ENCODE results near the gene TEX11. TPM values are rescaled to one million over a fixed set of nuclear protein-coding genes. Genes with fewer than 3 reads are reported as not detected.

TEX11 gene
- total and polyA plus RNA-seq, 5 experiments from 2014 or later = not detected

GRCh38 chrX:70500826-70501225, 407.7 kb downstream of the TEX11 start:
- no peak overlapping the region for H3K27ac Mint-ChIP-seq
- POLR2A ChIA-PET = no interaction called here
- DNase-seq = no peak
- H3K4me3 Mint-ChIP-seq = no peak overlapping the region
- H3K36me3 Mint-ChIP-seq = peaks cover 6 to 37% (median 7%) of the 10 kb centered on the region in 3 donors
- H3K9me3 Mint-ChIP-seq = no peaks in the 10 kb centered on the region
- peaks cover 0 to 2% (median 0%) of the 10 kb centered on the region in 4 donors for H3K4me1 Mint-ChIP-seq
- no peaks in the 10 kb centered on the region for H3K27me3 Mint-ChIP-seq
- no peak for ATAC-seq

- peaks cover 6 to 47% (median 8%) of the 10 kb centered on the region in 3 donors for H3K36me3 Mint-ChIP-seq
- H3K4me1 Mint-ChIP-seq = no peaks in the 10 kb centered on the region
- H3K9me3 Mint-ChIP-seq = no peaks in the 10 kb centered on the region
- POLR2A ChIA-PET = no interaction called here
- ATAC-seq = no peak
- peak overlapping the region in 4 of 10 donors; percentile 46 to 66 (median 52) for H3K27ac Mint-ChIP-seq
- no peaks in the 10 kb centered on the region for H3K27me3 Mint-ChIP-seq
- H3K4me3 Mint-ChIP-seq = no peak overlapping the region
- no peak for DNase-seq
These were observed 410.4 kb downstream of the TEX11 start for GRCh38 chrX:70498129-70498528.

- Mint-ChIP-seq H3K4me3 (no peak overlapping the region), H3K4me1 (peaks cover 0 to 2% (median 0%) of the 10 kb centered on the region in 4 donors), H3K36me3 (peaks cover 6 to 53% (median 9%) of the 10 kb centered on the region in 3 donors), H3K27ac (no peak overlapping the region), H3K27me3 (no peaks in the 10 kb centered on the region), H3K9me3 (no peaks in the 10 kb centered on the region)
- POLR2A ChIA-PET = no interaction called here
- DNase-seq = no peak
- ATAC-seq = no peak
These were observed 411.5 kb downstream of the TEX11 start for GRCh38 chrX:70497026-70497425.

- ATAC-seq (no peak), DNase-seq (no peak)
- Mint-ChIP-seq H3K9me3 (no peaks in the 10 kb centered on the region), H3K27ac (no peak overlapping the region), H3K4me3 (no peak overlapping the region), H3K4me1 (peaks cover 0 to 2% (median 0%) of the 10 kb centered on the region in 4 donors), H3K27me3 (no peaks in the 10 kb centered on the region), H3K36me3 (peaks cover 6 to 57% (median 9%) of the 10 kb centered on the region in 3 donors)
- POLR2A ChIA-PET = no interaction called here
These were observed 412.0 kb downstream of the TEX11 start for GRCh38 chrX:70496491-70496890.

- peaks cover 4 to 49% (median 4%) of the 10 kb centered on the region in 3 donors for H3K36me3 Mint-ChIP-seq
- no peak for ATAC-seq
- H3K9me3 Mint-ChIP-seq = no peaks in the 10 kb centered on the region
- H3K4me3 Mint-ChIP-seq = no peak overlapping the region
- H3K27me3 Mint-ChIP-seq = no peaks in the 10 kb centered on the region
- H3K27ac Mint-ChIP-seq = no peak overlapping the region
- POLR2A ChIA-PET = no interaction called here
- H3K4me1 Mint-ChIP-seq = peaks cover 0 to 2% (median 0%) of the 10 kb centered on the region in 4 donors
- DNase-seq = no peak
These were observed 414.1 kb downstream of the TEX11 start for GRCh38 chrX:70494441-70494840.

- H3K27ac Mint-ChIP-seq = no peak overlapping the region
- H3K27me3 Mint-ChIP-seq = no peaks in the 10 kb centered on the region
- H3K4me3 Mint-ChIP-seq = no peak overlapping the region
- POLR2A ChIA-PET = no interaction called here
- ATAC-seq = no peak
- peaks cover 0 to 57% (median 4%) of the 10 kb centered on the region in 3 donors for H3K36me3 Mint-ChIP-seq
- no peaks in the 10 kb centered on the region for H3K9me3 Mint-ChIP-seq
- peaks cover 0 to 2% (median 0%) of the 10 kb centered on the region in 4 donors for H3K4me1 Mint-ChIP-seq
- DNase-seq = no peak
These were observed 419.7 kb downstream of the TEX11 start for GRCh38 chrX:70488856-70489255.

GRCh38 chrX:70485466-70485865, 423.0 kb downstream of the TEX11 start:
- Mint-ChIP-seq H3K4me1 (peaks cover 0 to 4% (median 0%) of the 10 kb centered on the region in 4 donors), H3K27ac (no peak overlapping the region), H3K9me3 (no peaks in the 10 kb centered on the region), H3K4me3 (no peak overlapping the region), H3K27me3 (no peaks in the 10 kb centered on the region), H3K36me3 (peaks cover 4 to 47% (median 6%) of the 10 kb centered on the region in 3 donors)
- POLR2A ChIA-PET = no interaction called here
- ATAC-seq (no peak), DNase-seq (no peak)

- POLR2A ChIA-PET = no interaction called here
- ATAC-seq = no peak
- Mint-ChIP-seq H3K9me3 (no peaks in the 10 kb centered on the region), H3K27me3 (no peaks in the 10 kb centered on the region), H3K27ac (peak overlapping the region in 1 of 10 donors; percentile 51), H3K4me1 (peaks cover 0 to 4% (median 0%) of the 10 kb centered on the region in 4 donors), H3K4me3 (no peak overlapping the region), H3K36me3 (peaks cover 4 to 39% (median 5%) of the 10 kb centered on the region in 3 donors)
- no peak for DNase-seq
These were observed 426.2 kb downstream of the TEX11 start for GRCh38 chrX:70482300-70482699.

GRCh38 chrX:70481471-70482270, 426.8 kb downstream of the TEX11 start:
- peaks cover 4 to 37% (median 5%) of the 10 kb centered on the region in 3 donors for H3K36me3 Mint-ChIP-seq

GRCh38 chrX:70480660-70481018, 427.9 kb downstream of the TEX11 start:
- POLR2A ChIA-PET = no interaction called here
- no peak overlapping the region for H3K4me3 Mint-ChIP-seq
- ATAC-seq = no peak
- H3K27ac Mint-ChIP-seq = no peak overlapping the region
- peaks cover 4 to 29% (median 5%) of the 10 kb centered on the region in 3 donors for H3K36me3 Mint-ChIP-seq
- DNase-seq = no peak
- H3K4me1 Mint-ChIP-seq = peaks cover 0 to 4% (median 0%) of the 10 kb centered on the region in 4 donors
- H3K9me3 Mint-ChIP-seq = no peaks in the 10 kb centered on the region
- H3K27me3 Mint-ChIP-seq = no peaks in the 10 kb centered on the region

More at GRCh38 chrX:70481471-70482270, 426.8 kb downstream of the TEX11 start:
- POLR2A ChIA-PET = no interaction called here
- no peaks in the 10 kb centered on the region for H3K27me3 Mint-ChIP-seq
- peak overlapping the region in 1 of 10 donors; percentile 51 for H3K27ac Mint-ChIP-seq
- H3K9me3 Mint-ChIP-seq = no peaks in the 10 kb centered on the region
- H3K4me1 Mint-ChIP-seq = peaks cover 0 to 4% (median 0%) of the 10 kb centered on the region in 4 donors
- ATAC-seq (no peak), DNase-seq (no peak)
- H3K4me3 Mint-ChIP-seq = no peak overlapping the region

- Mint-ChIP-seq H3K4me3 (no peak overlapping the region), H3K27ac (no peak overlapping the region), H3K36me3 (peaks cover 4 to 29% (median 5%) of the 10 kb centered on the region in 3 donors), H3K9me3 (no peaks in the 10 kb centered on the region), H3K4me1 (peaks cover 0 to 4% (median 0%) of the 10 kb centered on the region in 4 donors), H3K27me3 (no peaks in the 10 kb centered on the region)
- ATAC-seq (no peak), DNase-seq (no peak)
- POLR2A ChIA-PET = no interaction called here
These were observed 428.4 kb downstream of the TEX11 start for GRCh38 chrX:70479922-70480659.

- H3K4me1 Mint-ChIP-seq = peaks cover 0 to 4% (median 0%) of the 10 kb centered on the region in 4 donors
- H3K36me3 Mint-ChIP-seq = peaks cover 4 to 29% (median 5%) of the 10 kb centered on the region in 3 donors
- H3K27me3 Mint-ChIP-seq = no peaks in the 10 kb centered on the region
- DNase-seq (no peak), ATAC-seq (no peak)
- H3K27ac Mint-ChIP-seq = peak overlapping the region in 1 of 10 donors; percentile 12
- POLR2A ChIA-PET = no interaction called here
- H3K4me3 Mint-ChIP-seq = no peak overlapping the region
- H3K9me3 Mint-ChIP-seq = no peaks in the 10 kb centered on the region
These were observed 429.1 kb downstream of the TEX11 start for GRCh38 chrX:70479247-70479921.

Data from naive thymus-derived CD8-positive, alpha-beta T cell (primary cell).